Smooth muscle cell (in vitro differentiated cells): Measurements from ENCODE around the gene SEL1L. TPM values are rescaled to one million over a fixed set of nuclear protein-coding genes. Genes with fewer than 3 reads are reported as not detected.

Source experiments
- DNase-seq: peaks from one replicate; lab custom pipeline; 2025; ENCODE audit not compliant: unreplicated experiment; lab: John Stamatoyannopoulos, UW
- H2AFZ ChIP-seq: fragments of 200-600 bp; sonication (generic); 2 replicates; pipeline ENCODE4 v1.6.0; 2016; ENCODE audit warnings: antibody characterized with exemption, low read depth, mild to moderate bottlenecking
- H3F3A ChIP-seq: fragments of 200-600 bp; sonication (generic); 2 replicates; pipeline ENCODE4 v1.6.0; 2017; ENCODE audit warnings: antibody characterized with exemption, low read depth
- H3K27ac ChIP-seq: fragments of 200-600 bp; sonication (generic); 2 replicates; pipeline ENCODE4 v1.5.1; 2016; ENCODE audit warnings: low read depth, mild to moderate bottlenecking
- H3K27me3 ChIP-seq: fragments of 200-600 bp; sonication (generic); 2 replicates; pipeline ENCODE4 v1.6.1; 2016; ENCODE audit warnings: low read depth, mild to moderate bottlenecking
- H3K36me3 ChIP-seq: fragments of 200-600 bp; sonication (generic); 2 replicates; pipeline ENCODE4 v1.5.1; 2016; ENCODE audit warnings: low read depth
- H3K4me1 ChIP-seq: fragments of 200-600 bp; sonication (generic); 2 replicates; pipeline ENCODE4 v1.5.1; 2016; ENCODE audit warnings: low read depth
- H3K4me2 ChIP-seq: fragments of 200-600 bp; sonication (generic); 2 replicates; pipeline ENCODE4 v1.6.0; 2016; ENCODE audit warnings: mild to moderate bottlenecking
- H3K4me3 ChIP-seq: fragments of 200-600 bp; sonication (generic); 2 replicates; pipeline ENCODE4 v1.5.1; 2016; ENCODE audit warnings: mild to moderate bottlenecking
- H3K79me2 ChIP-seq: fragments of 200-600 bp; sonication (generic); 2 replicates; pipeline ENCODE4 v1.6.0; 2016; ENCODE audit warnings: low read depth, mild to moderate bottlenecking
- H3K9ac ChIP-seq: fragments of 200-600 bp; sonication (generic); 2 replicates; pipeline ENCODE4 v1.6.0; 2016; ENCODE audit warnings: low read depth
- H3K9me3 ChIP-seq: fragments of 200-600 bp; sonication (generic); replicated peaks from 2 replicates; pipeline ENCODE4 v1.5.1; 2016; ENCODE audit warnings: low read depth
- H4K20me1 ChIP-seq: fragments of 200-600 bp; sonication (generic); 2 replicates; pipeline ENCODE4 v1.6.0; 2016; ENCODE audit warnings: low read depth
- CTCF ChIP-seq: fragments of 200-600 bp; sonication (generic); IDR thresholded peaks from 2 replicates; pipeline ENCODE4 v1.5.1; 2017; ENCODE audit warnings: borderline replicate concordance, mild to moderate bottlenecking, antibody characterized with exemption; ENCODE audit not compliant: insufficient read depth, poor library complexity, severe bottlenecking
- WGBS: methylation state at CpG from one replicate; pipeline ENCODE4 v1.1.7; 2016; ENCODE audit warnings: low lambda C conversion rate; 5-methylcytosine and 5-hydroxymethylcytosine counted together
- polyA plus RNA-seq: library from polyadenylated mRNA; unstranded; fragments of >200 nt; fragmentation: Nextera tagmentation; extraction: Ambion mirVana; gene quantifications from 2 replicates; pipeline ENCODE4 v1.2.1, GENCODE V29; 2016
- total RNA-seq: library from RNA; depleted of rRNA; stranded (reverse); fragments of >200 nt; gene quantifications from 2 replicates; pipeline ENCODE4 v1.2.3, GENCODE V29; 2014

SEL1L gene
- total and polyA plus RNA-seq, 2 experiments from 2014 or later, result 36.8 to 78.8 TPM

GRCh38 chr14:81459912-81460311 is 73.7 kb downstream of the SEL1L start:
- H3K4me2 ChIP-seq, result no peak overlapping the region
- no peak overlapping the region for H3K4me3 ChIP-seq
- no peak overlapping the region for H2AFZ ChIP-seq
- H3K36me3 ChIP-seq, result no peaks in the 10 kb centered on the region
- H3K27ac ChIP-seq, result no peak overlapping the region
- DNase-seq, result no peak
- H3K79me2 ChIP-seq, result no peaks in the 10 kb centered on the region
- no peaks in the 10 kb centered on the region for H3F3A ChIP-seq
- no peaks in the 10 kb centered on the region for H3K27me3 ChIP-seq
- WGBS, result 99% methylated on average over 4 of the region's 4 CpGs
- TF ChIP-seq CTCF, result no peak
- no peaks in the 10 kb centered on the region for H3K4me1 ChIP-seq
- H3K9me3 ChIP-seq, result no peaks in the 10 kb centered on the region
- H4K20me1 ChIP-seq, result no peaks in the 10 kb centered on the region
- no peak overlapping the region for H3K9ac ChIP-seq

- Histone ChIP-seq H3K27me3 (no peaks in the 10 kb centered on the region), H3K27ac (no peak overlapping the region), H4K20me1 (no peaks in the 10 kb centered on the region), H3K9ac (no peak overlapping the region), H3K9me3 (no peaks in the 10 kb centered on the region), H2AFZ (no peak overlapping the region), H3K4me2 (no peak overlapping the region), H3K79me2 (no peaks in the 10 kb centered on the region), H3K36me3 (no peaks in the 10 kb centered on the region), H3K4me1 (no peaks in the 10 kb centered on the region), H3K4me3 (no peak overlapping the region), H3F3A (no peaks in the 10 kb centered on the region)
- no peak for TF ChIP-seq CTCF
- WGBS, result 97% methylated on average over 8 of the region's 8 CpGs
- DNase-seq, result no peak
These were observed 75.3 kb downstream of the SEL1L start for GRCh38 chr14:81458352-81458751.

- 53% methylated on average over 5 of the region's 5 CpGs for WGBS
- no peaks in the 10 kb centered on the region for H4K20me1 ChIP-seq
- H3K9me3 ChIP-seq, result no peaks in the 10 kb centered on the region
- H3K4me2 ChIP-seq, result no peak overlapping the region
- TF ChIP-seq CTCF, result no peak
- H2AFZ ChIP-seq, result no peak overlapping the region
- no peaks in the 10 kb centered on the region for H3K79me2 ChIP-seq
- H3K4me3 ChIP-seq, result no peak overlapping the region
- H3K27me3 ChIP-seq, result no peaks in the 10 kb centered on the region
- no peaks in the 10 kb centered on the region for H3F3A ChIP-seq
- no peak overlapping the region for H3K9ac ChIP-seq
- H3K27ac ChIP-seq, result no peak overlapping the region
- H3K36me3 ChIP-seq, result no peaks in the 10 kb centered on the region
- H3K4me1 ChIP-seq, result peaks cover 4% of the 10 kb centered on the region
- no peak for DNase-seq
These were observed 78.3 kb downstream of the SEL1L start for GRCh38 chr14:81455390-81455789.

- Histone ChIP-seq H3K4me3 (no peak overlapping the region), H3K79me2 (no peaks in the 10 kb centered on the region), H3K9me3 (no peaks in the 10 kb centered on the region), H3K4me1 (peaks cover 9% of the 10 kb centered on the region), H3K27me3 (no peaks in the 10 kb centered on the region), H2AFZ (no peak overlapping the region), H3F3A (no peaks in the 10 kb centered on the region), H3K9ac (no peak overlapping the region), H4K20me1 (no peaks in the 10 kb centered on the region), H3K27ac (no peak overlapping the region), H3K4me2 (no peak overlapping the region), H3K36me3 (no peaks in the 10 kb centered on the region)
- TF ChIP-seq CTCF, result no peak
- 88% methylated on average over 5 of the region's 5 CpGs for WGBS
- DNase-seq, result no peak
These were observed 79.0 kb downstream of the SEL1L start for GRCh38 chr14:81454572-81455218.
